Cortex of kidney (tissue), 1 donor: ENCODE measurements around the gene COL25A1.
"Not testable (repeated sequence)": the region's sequence is repeated elsewhere in the genome, so short reads cannot be mapped to it uniquely, and the experiment has no call there.

Source experiments
- DNase-seq: peaks from one replicate; lab custom pipeline; 2025; lab: John Stamatoyannopoulos, UW

Gene COL25A1

DNA sequence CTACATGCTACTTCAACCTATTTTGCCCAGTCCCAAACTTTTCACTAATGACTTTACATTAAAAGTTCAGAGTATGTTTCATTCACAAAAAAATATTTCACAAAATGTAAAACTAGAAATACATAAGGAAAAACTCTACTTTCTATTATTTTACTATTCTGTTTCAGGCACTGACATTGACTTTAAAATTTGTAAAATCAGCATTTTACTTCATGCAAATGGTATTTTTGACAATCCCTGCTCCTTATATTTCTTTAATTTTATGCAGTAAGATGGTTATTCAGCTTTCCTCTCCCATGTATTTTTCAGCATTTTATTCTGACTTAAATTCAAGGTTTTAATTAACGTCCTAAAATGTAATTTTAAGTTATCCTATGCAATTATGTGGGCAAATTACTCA is 178.5 kb downstream of the COL25A1 start:
- DNase-seq, result no peak

DNA sequence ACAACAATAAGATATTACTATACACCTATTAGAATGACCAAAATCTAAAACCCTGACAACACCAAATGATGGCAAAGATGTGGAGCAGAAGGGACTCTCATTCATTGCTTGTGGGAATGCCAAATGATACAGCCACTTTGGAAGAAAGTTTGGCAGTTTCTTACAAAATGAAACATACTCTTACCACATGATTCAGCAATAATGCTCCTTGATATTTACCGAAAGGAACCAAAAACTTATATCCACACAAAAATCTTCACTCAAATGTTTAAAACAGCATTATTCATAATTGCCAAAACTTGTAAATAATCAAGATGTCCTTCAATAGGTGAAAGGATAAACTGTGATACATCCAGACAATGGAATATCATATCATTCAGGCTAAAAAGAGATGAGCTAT is 180.9 kb downstream of the COL25A1 start:
- no peak for DNase-seq

DNA sequence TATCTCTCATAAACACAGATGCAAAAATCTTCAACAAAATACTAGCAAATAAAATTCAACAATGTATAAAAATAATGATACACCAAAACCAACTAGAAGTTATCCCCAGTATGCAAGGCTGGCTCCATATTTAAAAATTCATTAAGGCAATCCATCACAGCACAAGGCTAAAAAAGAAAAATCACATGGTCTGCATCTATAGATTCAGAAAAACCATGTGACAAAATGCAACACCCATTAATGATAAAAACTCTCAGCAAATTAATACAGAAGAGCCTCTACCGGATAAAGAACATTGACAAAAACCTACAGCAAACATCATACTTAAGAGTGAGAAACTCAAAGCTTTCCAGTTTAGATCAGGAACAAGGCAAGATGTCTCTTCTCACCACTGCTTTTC is 182.6 kb downstream of the COL25A1 start:
- no peak for DNase-seq

DNA sequence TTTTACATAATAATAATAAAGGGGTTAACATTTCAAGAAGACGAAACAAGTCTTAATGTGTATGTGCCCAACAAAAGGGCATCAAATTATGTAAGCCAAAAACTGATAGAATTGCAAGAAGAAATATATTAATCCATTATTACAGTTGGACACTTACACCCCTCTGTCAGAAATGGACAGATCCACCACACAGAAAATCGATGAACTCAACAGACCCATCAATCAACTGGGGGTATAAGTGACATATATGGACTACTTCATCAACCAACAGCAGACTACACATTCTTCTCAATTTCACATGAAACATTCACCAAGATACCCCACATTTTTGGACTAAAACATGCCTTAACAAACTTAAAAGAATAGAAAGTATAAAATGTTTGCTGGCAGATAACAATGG is 183.8 kb downstream of the COL25A1 start:
- no peak for DNase-seq

DNA sequence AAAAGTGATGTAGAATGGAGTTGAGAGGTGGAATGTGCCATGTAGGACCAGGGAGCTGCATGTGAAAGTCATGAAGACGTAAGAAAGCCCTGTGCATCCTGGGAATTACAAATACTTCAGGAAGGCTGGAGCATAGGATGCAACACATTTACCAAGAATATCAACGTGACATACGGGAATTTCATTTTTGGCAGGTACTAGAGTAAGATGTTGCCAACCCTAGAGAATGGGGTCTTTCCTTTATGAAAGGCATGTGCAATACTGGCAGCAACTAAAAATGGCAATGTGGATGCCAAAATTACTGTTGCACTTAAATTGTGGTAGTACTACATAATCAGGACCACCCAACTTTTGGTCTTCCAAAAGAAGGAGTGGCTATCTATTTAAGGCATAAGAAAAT is 188.0 kb downstream of the COL25A1 start:
- DNase-seq, result no peak

DNA sequence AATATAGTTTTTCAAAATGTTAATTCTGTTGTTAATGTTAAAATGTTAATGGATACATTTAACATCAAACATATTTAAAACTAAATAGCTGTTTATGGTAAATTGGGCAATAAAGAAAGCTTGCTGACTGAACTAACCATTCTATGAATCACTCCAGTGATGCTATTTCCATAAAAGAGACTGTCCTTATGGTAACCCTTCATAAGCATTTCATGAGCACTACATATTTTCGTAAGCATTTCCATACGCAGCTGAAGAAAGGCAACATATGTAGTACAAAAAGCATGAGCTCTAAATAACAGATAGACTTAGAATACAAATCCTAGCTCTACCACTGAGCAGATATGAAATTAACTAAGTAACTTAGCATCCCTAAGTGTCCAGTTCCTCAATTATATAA is 188.9 kb downstream of the COL25A1 start:
- no peak for DNase-seq

GRCh38 chr4:109111031-109111430 is 191.4 kb downstream of the COL25A1 start:
- DNase-seq, result no peak

DNA sequence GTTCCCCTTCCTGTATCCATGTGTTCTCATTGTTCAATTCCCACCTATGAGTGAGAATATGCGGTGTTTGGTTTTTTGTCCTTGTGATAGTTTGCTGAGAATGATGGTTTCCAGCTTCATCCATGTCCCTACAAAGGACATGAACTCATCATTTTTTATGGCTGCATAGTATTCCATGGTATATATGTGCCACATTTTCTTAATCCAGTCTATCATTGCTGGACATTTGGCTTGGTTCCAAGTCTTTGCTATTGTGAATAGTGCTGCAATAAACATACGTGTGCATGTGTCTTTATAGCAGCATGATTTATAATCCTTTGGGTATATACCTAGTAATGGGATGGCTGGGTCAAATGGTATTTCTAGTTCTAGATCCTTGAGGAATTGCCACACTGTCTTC is 194.2 kb downstream of the COL25A1 start:
- DNase-seq, result not testable (repeated sequence)

DNA sequence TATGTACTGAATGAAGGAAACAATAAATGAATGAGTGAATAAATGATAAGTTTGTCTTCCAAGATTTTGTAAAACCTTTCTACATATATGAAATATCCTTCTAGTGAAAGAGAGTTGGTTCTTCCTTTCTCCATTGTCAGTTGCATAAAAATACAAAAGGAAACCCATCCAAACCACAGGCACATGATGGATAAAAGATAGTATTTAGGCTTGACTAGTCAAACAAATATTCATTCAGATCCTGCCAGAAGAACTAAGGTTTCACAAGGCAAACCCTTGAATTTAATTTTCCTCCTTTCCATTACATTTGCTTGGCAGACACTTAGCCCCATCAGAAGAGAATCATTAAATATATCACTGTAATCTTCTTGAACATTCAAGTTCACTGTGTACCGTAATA is 208.4 kb downstream of the COL25A1 start:
- no peak for DNase-seq

DNA sequence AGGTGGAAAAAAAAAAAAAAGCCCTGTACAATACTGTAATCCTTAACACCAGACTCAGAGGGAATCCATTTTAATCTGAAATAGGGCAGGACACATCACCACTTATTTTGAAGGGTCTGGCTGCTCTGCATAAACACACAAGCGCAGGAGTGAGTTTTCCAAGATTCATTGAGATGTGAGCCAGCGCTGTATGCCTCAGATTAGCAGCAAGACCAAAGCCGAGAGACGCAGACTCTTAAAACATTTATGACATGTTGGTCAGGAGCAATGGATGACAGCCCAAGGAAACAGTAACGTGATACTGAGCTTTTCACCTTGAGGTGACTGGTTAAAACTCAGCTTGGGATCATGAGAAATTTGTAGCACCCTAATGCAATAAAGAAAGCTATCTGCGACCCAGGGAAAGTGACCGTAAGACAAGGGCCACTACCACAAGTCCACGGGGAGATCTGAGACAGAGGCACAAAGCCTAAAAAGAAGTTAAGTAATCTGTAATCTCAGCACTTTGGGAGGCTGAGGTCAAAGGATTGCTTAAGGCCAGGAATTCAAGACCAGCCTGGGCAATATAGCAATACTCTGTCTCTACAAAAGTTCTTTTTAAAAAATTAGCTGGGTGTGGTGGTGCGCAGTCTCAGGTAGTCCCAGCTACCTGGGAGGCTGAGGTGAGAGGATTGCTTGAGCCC is 210.6 kb downstream of the COL25A1 start:
- no peak for DNase-seq

DNA sequence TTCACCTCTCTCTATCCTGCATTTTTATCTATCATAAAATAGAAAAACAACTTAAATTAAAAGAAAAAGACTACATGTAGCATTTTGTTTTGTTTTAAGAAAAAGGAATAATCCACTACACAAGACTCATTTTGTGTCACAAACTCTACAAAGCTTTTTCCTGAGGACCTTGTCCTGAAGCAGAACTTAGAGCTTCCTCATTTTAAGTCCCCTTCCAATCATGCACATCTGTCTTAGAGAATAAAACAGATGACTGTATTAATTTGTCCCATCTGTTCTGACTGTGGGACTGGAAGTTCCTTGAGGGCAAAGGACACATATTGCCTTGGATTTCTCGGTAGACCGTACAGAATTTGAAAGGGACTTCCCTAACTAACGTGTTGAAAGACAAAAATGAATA is 218.5 kb downstream of the COL25A1 start:
- DNase-seq, result no peak

GRCh38 chr4:109079731-109080130 is 222.7 kb downstream of the COL25A1 start:
- DNase-seq, result no peak

DNA sequence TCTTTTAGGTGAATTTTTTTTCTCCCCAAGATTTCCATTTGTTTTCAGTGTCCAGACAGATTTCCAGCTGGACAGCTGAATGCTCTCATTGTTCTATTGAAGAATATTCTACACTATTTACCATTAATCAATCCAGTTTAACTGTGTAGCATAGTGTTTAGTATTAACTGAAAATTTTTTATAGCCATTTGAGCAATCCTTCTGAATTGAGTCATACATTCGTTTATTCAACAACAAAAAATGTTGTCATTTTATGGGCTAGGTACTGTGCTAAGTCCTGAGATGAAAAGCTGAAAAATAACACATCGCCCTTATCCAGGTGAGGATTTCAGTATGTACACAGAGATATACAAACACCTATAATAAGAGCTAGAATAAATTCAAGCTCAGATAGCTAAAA is 223.3 kb downstream of the COL25A1 start:
- DNase-seq, result no peak

DNA sequence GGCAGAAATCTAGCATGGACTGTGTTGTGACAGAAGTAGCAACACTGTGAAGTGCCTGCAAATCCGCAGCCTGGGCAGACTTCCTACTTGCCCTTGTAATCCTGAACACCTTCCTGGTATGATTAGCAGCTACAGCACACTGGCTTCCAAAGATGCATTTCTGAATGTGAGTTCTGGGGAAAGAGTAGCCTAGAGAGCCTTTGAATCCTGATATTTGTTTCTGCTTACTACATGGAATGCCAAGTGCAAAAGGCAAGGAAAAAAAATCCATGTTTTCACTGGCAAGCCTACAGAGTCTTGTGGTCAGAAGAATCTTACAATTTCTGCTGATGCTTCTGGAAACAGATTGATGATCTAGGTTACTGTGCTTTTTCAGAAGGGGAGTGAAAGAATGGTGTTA is 223.7 kb downstream of the COL25A1 start:
- DNase-seq, result no peak

GRCh38 chr4:109077505-109077904 is 225.0 kb downstream of the COL25A1 start:
- no peak for DNase-seq

DNA sequence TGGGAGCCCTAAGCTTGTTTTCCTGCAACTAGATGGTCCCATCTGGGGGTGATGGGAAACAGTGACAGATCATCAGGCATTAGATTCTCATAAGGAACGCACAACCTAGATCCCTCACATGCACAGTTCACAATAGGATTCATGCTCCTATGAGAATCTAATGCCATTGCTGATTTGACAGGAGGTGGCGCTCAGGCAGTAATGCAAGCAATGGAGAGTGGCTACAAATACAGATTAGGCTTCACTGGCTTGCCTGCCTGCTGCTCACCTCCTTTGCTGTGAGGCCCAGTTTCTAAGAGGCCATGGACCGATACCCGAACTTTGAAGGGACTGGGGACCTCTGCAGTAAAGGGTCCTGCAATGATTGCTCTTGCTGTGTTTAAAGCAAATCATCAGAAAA is 225.7 kb downstream of the COL25A1 start:
- not testable (repeated sequence) for DNase-seq

DNA sequence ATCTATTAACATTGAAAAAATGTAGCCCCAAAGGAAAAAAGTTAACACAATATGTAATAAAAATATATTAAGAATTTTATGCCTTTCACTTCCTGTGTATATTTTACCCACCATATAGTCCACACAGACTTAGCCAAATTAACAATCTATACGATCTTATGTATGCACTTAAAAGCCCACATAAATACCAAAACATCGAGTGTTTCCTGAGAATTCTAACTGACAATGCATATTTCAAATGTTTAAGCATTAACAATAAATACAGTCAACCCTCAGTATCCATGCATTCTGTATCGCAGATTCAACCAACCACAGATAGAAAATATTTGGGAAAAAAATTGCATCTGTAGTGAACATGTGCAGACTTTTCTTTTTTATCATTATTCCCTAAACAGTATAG is 226.8 kb downstream of the COL25A1 start:
- DNase-seq, result no peak

DNA sequence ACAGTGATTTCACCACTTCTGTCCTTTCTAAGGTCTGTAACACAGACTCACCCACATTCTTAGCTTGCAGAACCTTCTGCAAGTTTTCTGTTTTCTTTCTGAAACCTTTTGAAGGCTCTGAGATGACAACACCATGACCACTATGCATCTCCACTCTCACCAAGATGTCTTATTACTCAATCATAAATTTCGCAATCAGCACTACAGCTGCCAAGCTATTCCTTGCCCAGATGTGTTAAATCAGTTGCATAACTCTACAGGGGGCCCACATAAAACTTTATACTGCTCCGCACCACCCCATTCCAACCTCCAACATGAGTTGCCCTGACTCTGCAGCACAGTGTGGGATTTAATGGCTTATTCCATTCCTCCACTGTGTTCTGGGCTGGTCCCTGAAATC is 229.9 kb downstream of the COL25A1 start:
- no peak for DNase-seq

DNA sequence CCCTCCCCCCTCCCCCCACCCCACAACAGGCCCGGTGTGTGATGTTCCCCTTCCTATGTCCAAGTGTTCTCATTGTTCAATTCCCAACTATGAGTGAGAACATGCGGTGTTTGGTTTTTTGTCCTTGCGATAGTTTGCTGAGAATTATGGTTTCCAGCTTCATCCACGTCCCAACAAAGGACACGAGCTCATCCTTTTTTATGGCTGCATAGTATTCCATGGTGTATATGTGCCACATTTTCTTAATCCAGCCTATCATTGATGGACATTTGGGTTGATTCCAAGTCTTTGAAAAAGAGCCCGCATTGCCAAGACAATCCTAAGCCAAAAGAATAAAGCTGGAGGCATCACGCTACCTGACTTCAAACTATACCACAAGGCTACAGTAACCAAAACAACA is 231.8 kb downstream of the COL25A1 start:
- DNase-seq, result not testable (repeated sequence)

DNA sequence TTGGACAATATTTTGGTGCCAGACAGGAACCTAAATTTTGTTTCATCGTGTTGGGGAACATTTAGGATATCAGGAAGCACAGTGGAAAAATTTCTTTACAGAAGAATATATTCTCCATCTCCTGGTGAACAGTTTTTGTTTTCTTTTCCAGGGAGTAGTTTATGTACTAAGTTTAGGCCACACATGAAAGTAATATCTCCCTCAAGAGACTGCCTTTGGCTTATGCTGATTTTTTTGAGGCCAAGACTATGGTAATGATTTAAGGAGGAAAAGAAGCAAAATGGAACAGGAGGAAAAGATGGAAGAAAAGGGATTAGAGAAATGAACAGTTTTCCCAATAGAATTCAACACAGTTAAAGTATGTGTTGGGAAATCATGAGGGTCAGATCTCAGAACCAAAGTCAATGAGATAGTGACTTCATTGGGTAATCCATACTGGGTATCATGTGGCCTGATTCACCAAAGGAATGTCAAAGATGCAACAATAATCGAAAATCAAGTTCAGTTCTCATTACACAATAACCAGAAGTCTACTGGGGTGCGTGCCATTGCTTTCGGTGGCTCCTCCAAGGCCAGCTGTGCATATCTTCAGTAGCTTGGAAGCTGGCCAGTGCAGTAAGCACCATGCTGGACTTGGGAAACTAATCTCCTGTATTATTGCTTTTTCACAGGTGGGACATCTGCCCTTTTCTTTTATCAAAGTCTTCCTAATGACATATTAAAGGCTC is 234.8 kb downstream of the COL25A1 start:
- no peak for DNase-seq

- DNase-seq, result no peak
Observed at GRCh38 chr4:109065006-109065405, 237.5 kb downstream of the COL25A1 start.

DNA sequence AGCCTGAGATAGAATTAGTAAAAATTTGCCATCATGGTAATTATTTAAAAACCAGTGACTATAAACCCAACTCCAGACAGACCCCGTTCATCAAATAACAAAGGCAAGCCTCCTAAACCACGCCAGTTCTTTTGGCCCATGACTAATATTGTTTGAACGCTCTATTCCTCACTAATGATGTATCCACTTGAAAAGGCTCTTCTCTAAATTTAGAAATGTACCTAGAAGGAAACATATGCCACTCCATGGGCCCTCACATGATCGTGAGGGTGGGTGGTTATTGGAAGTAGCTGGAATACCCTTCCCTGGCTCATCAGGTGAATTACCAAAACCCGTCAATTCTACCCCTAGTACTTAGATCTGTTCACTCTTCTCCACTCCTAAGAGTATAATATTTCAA is 249.2 kb downstream of the COL25A1 start:
- DNase-seq, result no peak

- no peak for DNase-seq
Observed at GRCh38 chr4:109052821-109053220, 249.6 kb downstream of the COL25A1 start.

GRCh38 chr4:109051054-109051453 is 251.4 kb downstream of the COL25A1 start:
- DNase-seq, result no peak
